H1 (cell line): ENCODE measurements around the gene CRISPLD2. TPM values are rescaled to one million over a fixed set of nuclear protein-coding genes. Genes with fewer than 3 reads are reported as not detected.

ENCODE experiments used
- CTCF ChIA-PET: fragments of 300-600 bp; sonication (Branson Sonifier 250); formaldehyde crosslinking; loops from one replicate; lab custom pipeline; 2021; ENCODE audit not compliant: partially characterized antibody; lab: Charles Lee
- POLR2A ChIA-PET: fragments of 300-600 bp; sonication (Branson Sonifier 250); formaldehyde crosslinking; loops from one replicate; lab custom pipeline; 2021; ENCODE audit warnings: inconsistent platforms; ENCODE audit not compliant: partially characterized antibody; lab: Charles Lee
- DNase-seq, 2 experiments: peaks; one replicate each; pipeline versions ENCODE4 v3.0.0 to v3.0.0-alpha.2; 2010 to 2022; ENCODE audit warnings: low spot score in 2 of 2, low read depth in 1 of 2, mixed read lengths in 1 of 2
- FAIRE-seq: peaks from 2 replicates; lab custom pipeline; 2011; peaks lifted over from hg19 to GRCh38; lab: Jason Lieb, UNC
- H2AFZ ChIP-seq: 2 replicates; pipeline ENCODE4 v1.8.1; 2012; ENCODE audit warnings: low read length, inconsistent platforms
- H2AK5ac ChIP-seq: 2 replicates; pipeline ENCODE4 v1.6.1; 2013; ENCODE audit warnings: low read depth, low read length
- H2BK120ac ChIP-seq: replicated peaks from 2 replicates; pipeline ENCODE3; 2013; ENCODE audit warnings: low read depth, low read length, inconsistent platforms
- H2BK12ac ChIP-seq: 2 replicates; pipeline ENCODE4 v1.6.1; 2013; ENCODE audit warnings: low read depth, low read length
- H2BK15ac ChIP-seq: 2 replicates; pipeline ENCODE4 v1.6.1; 2013; ENCODE audit warnings: low read length
- H2BK20ac ChIP-seq: 2 replicates; pipeline ENCODE4 v1.6.1; 2013; ENCODE audit warnings: low read length
- H2BK5ac ChIP-seq: 2 replicates; pipeline ENCODE4 v1.6.1; 2013; ENCODE audit warnings: low read depth, low read length
- H3K14ac ChIP-seq: 2 replicates; pipeline ENCODE4 v1.6.1; 2013; ENCODE audit warnings: inconsistent platforms; ENCODE audit not compliant: insufficient read length
- H3K18ac ChIP-seq: 2 replicates; pipeline ENCODE4 v1.6.1; 2013; ENCODE audit warnings: low read length; ENCODE audit errors: extremely low read depth
- H3K23ac ChIP-seq: 2 replicates; pipeline ENCODE4 v1.6.1; 2013; ENCODE audit warnings: inconsistent platforms; ENCODE audit not compliant: insufficient read length
- H3K23me2 ChIP-seq: 2 replicates; pipeline ENCODE4 v1.6.1; 2013; ENCODE audit warnings: low read depth, low read length
- H3K27ac ChIP-seq: 2 replicates; pipeline ENCODE4 v1.6.1; 2011; ENCODE audit warnings: low read depth, low read length, inconsistent platforms
- H3K27me3 ChIP-seq, 4 experiments: replicated peaks in 1 of 4; 1 replicate in 1 of 4; 2 replicates in 3 of 4; pipeline versions ENCODE4 v1.6.1 to v1.8.1; 2011 to 2013; ENCODE audit warnings: low read length in 3 of 4, mild to moderate bottlenecking in 3 of 4, inconsistent platforms in 2 of 4, mixed read lengths in 2 of 4, moderate library complexity in 1 of 4; ENCODE audit not compliant: control insufficient read depth in 3 of 4, insufficient read depth in 3 of 4; ENCODE audit errors: extremely low read depth in 1 of 4
- H3K36me3 ChIP-seq, 4 experiments: 2 replicates each; pipeline versions ENCODE4 v1.6.1 to v1.8.1; 2011 to 2013; ENCODE audit warnings: mild to moderate bottlenecking in 4 of 4, low read length in 3 of 4, moderate library complexity in 2 of 4, control low read depth in 1 of 4, inconsistent platforms in 1 of 4; ENCODE audit not compliant: insufficient read depth in 4 of 4, control insufficient read depth in 2 of 4
- H3K4ac ChIP-seq: replicated peaks from 2 replicates; pipeline ENCODE3; 2013; ENCODE audit warnings: low read length, low read depth, mixed read lengths, inconsistent platforms; ENCODE audit not compliant: insufficient read length
- H3K4me1 ChIP-seq, 4 experiments: replicated peaks in 1 of 4; 1 replicate in 1 of 4; 2 replicates in 3 of 4; pipeline versions ENCODE4 v1.6.1 to v1.8.1; 2011 to 2013; ENCODE audit warnings: low read length in 3 of 4, inconsistent platforms in 2 of 4, mixed read lengths in 1 of 4; ENCODE audit not compliant: insufficient read depth in 4 of 4, control insufficient read depth in 3 of 4
- H3K4me2 ChIP-seq, 2 experiments: 2 replicates each; pipeline versions ENCODE4 v1.6.1 to v1.8.1; 2011 to 2013; ENCODE audit warnings: low read depth in 2 of 2, low read length in 2 of 2, control low read depth in 1 of 2, inconsistent platforms in 1 of 2, mild to moderate bottlenecking in 1 of 2; ENCODE audit not compliant: insufficient read depth in 1 of 2
- H3K4me3 ChIP-seq, 4 experiments: fragments of 200-600, 300-600 bp in 1 of 4; sonication (generic), shearing (Covaris generic), sonication (Bioruptor Twin) in 1 of 4; 2 replicates each; pipeline versions ENCODE4 v1.5.1 to v1.8.1; 2011 to 2016; ENCODE audit warnings: low read length in 4 of 4, low read depth in 3 of 4, control low read depth in 2 of 4, inconsistent platforms in 2 of 4, mild to moderate bottlenecking in 2 of 4, mixed read lengths in 1 of 4, moderate library complexity in 1 of 4; ENCODE audit not compliant: insufficient read depth in 2 of 4; ENCODE audit errors: extremely low read depth in 1 of 4
- H3K56ac ChIP-seq: replicated peaks from 2 replicates; pipeline ENCODE3; 2013; ENCODE audit warnings: low read depth, mild to moderate bottlenecking, mixed read lengths, low read length, inconsistent platforms; ENCODE audit not compliant: insufficient read length
- H3K79me1 ChIP-seq: 2 replicates; pipeline ENCODE4 v1.6.1; 2013; ENCODE audit warnings: low read depth, low read length, control low read depth
- H3K79me2 ChIP-seq, 2 experiments: 2 replicates each; pipeline versions ENCODE4 v1.6.1 to v1.8.1; 2012 to 2013; ENCODE audit warnings: low read length in 2 of 2, mild to moderate bottlenecking in 2 of 2, inconsistent platforms in 1 of 2; ENCODE audit not compliant: insufficient read depth in 2 of 2, control insufficient read depth in 1 of 2
- H3K9ac ChIP-seq, 4 experiments: replicated peaks in 1 of 4; 1 replicate in 1 of 4; 2 replicates in 3 of 4; pipeline versions ENCODE4 v1.6.1 to v1.8.1; 2011 to 2013; ENCODE audit warnings: low read depth in 3 of 4, low read length in 3 of 4, control low read depth in 2 of 4, mild to moderate bottlenecking in 2 of 4, moderate library complexity in 2 of 4, inconsistent platforms in 1 of 4; ENCODE audit errors: extremely low read depth in 1 of 4
- H3K9me3 ChIP-seq, 2 experiments: 2 replicates each; pipeline versions ENCODE4 v1.6.1 to v1.8.1; 2012 to 2013; ENCODE audit warnings: mild to moderate bottlenecking in 2 of 2, moderate library complexity in 2 of 2, control low read depth in 1 of 2, inconsistent platforms in 1 of 2, low read depth in 1 of 2, low read length in 1 of 2, mixed read lengths in 1 of 2; ENCODE audit not compliant: insufficient read depth in 2 of 2
- H4K20me1 ChIP-seq, 2 experiments: replicated peaks in 1 of 2; 2 replicates each; pipeline versions ENCODE3 to v1.8.1; 2011 to 2013; ENCODE audit warnings: inconsistent platforms in 2 of 2, low read length in 2 of 2, mild to moderate bottlenecking in 1 of 2; ENCODE audit not compliant: insufficient read depth in 2 of 2, control insufficient read depth in 1 of 2
- H4K5ac ChIP-seq: 2 replicates; pipeline ENCODE4 v1.6.1; 2013; ENCODE audit warnings: low read length, low read depth, mixed read lengths, inconsistent platforms; ENCODE audit not compliant: insufficient read length
- H4K8ac ChIP-seq: 2 replicates; pipeline ENCODE4 v1.8.0; 2013; ENCODE audit warnings: mild to moderate bottlenecking, moderate library complexity, low read length, inconsistent platforms; ENCODE audit not compliant: insufficient read depth; ENCODE audit errors: extremely low read depth
- H4K91ac ChIP-seq: replicated peaks from 2 replicates; pipeline ENCODE3; 2013; ENCODE audit warnings: low read length, mixed read lengths, inconsistent platforms; ENCODE audit not compliant: insufficient read length
- E2F6 ChIP-seq: IDR thresholded peaks from 2 replicates; pipeline ENCODE4 v1.6.1; 2012; ENCODE audit warnings: inconsistent platforms
- WGBS, 2 experiments: shearing (Covaris generic) in 1 of 2; methylation state at CpG; one replicate each; pipeline versions ENCODE4 v1.1.6 to v1.1.7; 2013 to 2015; ENCODE audit warnings: low lambda C conversion rate in 2 of 2, mixed read lengths in 2 of 2, inconsistent platforms in 1 of 2, low coverage in 1 of 2, missing lambda C conversion rate in 1 of 2; ENCODE audit not compliant: insufficient replicate concordance in 2 of 2, insufficient coverage in 1 of 2, insufficient read length in 1 of 2; ENCODE audit errors: extremely low coverage in 1 of 2, missing lambda C conversion rate in 1 of 2; 5-methylcytosine and 5-hydroxymethylcytosine counted together
- polyA plus RNA-seq, 7 experiments: library from polyadenylated mRNA; depleted of rRNA in 3 of 7; stranded (reverse) in 5 of 7; unstranded in 2 of 7; fragments of >200 nt in 5 of 7; fragments of 200-250 nt in 2 of 7; gene quantifications; 1 replicate in 5 of 7; 2 replicates in 1 of 7; 4 replicates in 1 of 7; pipeline versions ENCODE4 v1.2.1 to v1.2.3, GENCODE V29; 2011 to 2013; ENCODE audit warnings: missing spikeins in 2 of 7, mixed read lengths in 2 of 7
- total RNA-seq: library from RNA; stranded (reverse); fragmentation: NEBNext Ultra II Directional; extraction: Animal tissue kit (Norgen Biotek cat#: 25700); gene quantifications from 2 replicates; pipeline ENCODE4 v1.2.1, GENCODE V29; 2021

The CRISPLD2 gene
- total and polyA plus RNA-seq, 2 of the 8 experiments (the other 6 are each of a cell fraction or from before 2014, with no cell fraction given): 2.7 to 5.1 TPM

GRCh38 chr16:84818989-84819643 lies 669 bp upstream of the CRISPLD2 start:
- H3K4me3 ChIP-seq: peak overlapping the region; percentile 14 to 67 (median 61); a peak in 7 of 8 replicates
- POLR2A ChIA-PET: interaction anchor here (0.8 to 3.8 kb wide), 9 partner anchors 10 to 39 kb away, joined by 3 to 13 read pairs (median 4); no protein-coding TSS in a partner anchor
- H2AFZ ChIP-seq: peak overlapping the region; percentile 47
- 0 out of 2 replicates have a peak, but pooled peaks have one; percentile 20 for TF ChIP-seq E2F6

More at GRCh38 chr16:84818989-84819643, 669 bp upstream of the CRISPLD2 start:
- peak overlapping the region; percentile 62 for H3K18ac ChIP-seq
- H4K91ac ChIP-seq: no peak overlapping the region
- H2AK5ac ChIP-seq: no peak overlapping the region
- H3K79me2 ChIP-seq: no peaks in the 10 kb centered on the region
- no peaks in the 10 kb centered on the region for H3K36me3 ChIP-seq
- H3K56ac ChIP-seq: no peak overlapping the region
- H2BK12ac ChIP-seq: peak overlapping the region; percentile 97; the same call in 1 of the 2 replicates
- CTCF ChIA-PET: interaction anchor here (0.5 to 2.2 kb wide), 12 partner anchors 8 to 203 kb away, joined by 3 to 8 read pairs (median 4); no protein-coding TSS in a partner anchor
- no peak overlapping the region for H3K4ac ChIP-seq
- H2BK120ac ChIP-seq: no peak overlapping the region
- H3K4me1 ChIP-seq: peaks cover 0 to 6% (median 3%) of the 10 kb centered on the region in 4 experiments; a peak in 6 of 7 replicates
- peak overlapping the region; percentile 65 to 92 for H3K4me2 ChIP-seq
- no peak overlapping the region for H4K5ac ChIP-seq
- peak overlapping the region; percentile 39; the same call in 1 of the 2 replicates for H4K8ac ChIP-seq
- no peak overlapping the region for H3K23ac ChIP-seq
- H2BK5ac ChIP-seq: no peak overlapping the region
- no peak for DNase-seq
- H3K79me1 ChIP-seq: no peaks in the 10 kb centered on the region
- H3K23me2 ChIP-seq: peaks cover 5% of the 10 kb centered on the region; the same call in 1 of the 2 replicates
- H3K27ac ChIP-seq: no peak overlapping the region
- 42% methylated on average over 29 of the region's 29 CpGs; no CpG with 5 or more reads in 1 of the 2 experiments for whole genome bisulfite sequencing, 2 experiments
- H3K14ac ChIP-seq: no peak overlapping the region
- H3K9me3 ChIP-seq: no peaks in the 10 kb centered on the region
- H2BK20ac ChIP-seq: no peak overlapping the region
- H3K27me3 ChIP-seq: peaks cover 5 to 28% (median 21%) of the 10 kb centered on the region in 4 experiments
- H2BK15ac ChIP-seq: peak overlapping the region; percentile 46; the same call in 1 of the 2 replicates
- no peaks in the 10 kb centered on the region for H4K20me1 ChIP-seq
- H3K9ac ChIP-seq: no peak overlapping the region
- no peak for FAIRE-seq
